Measurements from ENCODE around the gene LYZL1. TPM values are rescaled to one million over a fixed set of nuclear protein-coding genes. Genes with fewer than 3 reads are reported as not detected.

Gene LYZL1
- total RNA-seq, 3 donors from 2014 or later, result not detected

DNA sequence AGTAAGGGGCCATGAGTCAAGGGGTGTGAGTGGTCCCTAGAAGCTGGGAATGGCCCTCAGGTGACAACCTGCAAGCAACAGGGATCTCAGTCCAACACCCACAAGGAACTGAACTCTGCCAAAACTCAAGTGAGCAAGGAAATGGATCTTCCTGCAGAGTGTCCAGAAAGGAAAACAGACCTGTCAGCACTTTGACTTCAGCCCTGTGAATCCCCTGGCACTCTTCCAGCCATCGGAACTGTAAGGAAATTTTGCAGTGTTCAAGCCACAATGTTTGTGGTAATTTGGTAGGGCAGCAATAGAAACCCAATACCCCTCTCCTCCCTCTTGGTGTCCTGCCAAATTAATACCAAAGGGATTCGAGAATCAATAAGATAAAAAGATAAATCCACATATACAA, 6.9 kb downstream of the LYZL1 start:
- intact Hi-C loops (cut with DNase I; ENCODE audit: low total_unique reads), result loop anchor here (10.0 kb wide), 1 partner anchor 441 kb away; no protein-coding TSS in a partner anchor
- no peaks in the 10 kb centered on the region for H3K36me3 ChIP-seq
- no peak overlapping the region for H3K27ac ChIP-seq
- no peak overlapping the region for H3K4me3 ChIP-seq
- DNase-seq (ENCODE audit: low spot score in 2 of 2), result no peak
- no peaks in the 10 kb centered on the region for H3K27me3 ChIP-seq
- no peak for TF ChIP-seq POLR2AphosphoS5 (IDR thresholded peaks at IDR 0.05)
- no peak for TF ChIP-seq POLR2A (IDR thresholded peaks at IDR 0.05)
- TF ChIP-seq, protein P1, sequence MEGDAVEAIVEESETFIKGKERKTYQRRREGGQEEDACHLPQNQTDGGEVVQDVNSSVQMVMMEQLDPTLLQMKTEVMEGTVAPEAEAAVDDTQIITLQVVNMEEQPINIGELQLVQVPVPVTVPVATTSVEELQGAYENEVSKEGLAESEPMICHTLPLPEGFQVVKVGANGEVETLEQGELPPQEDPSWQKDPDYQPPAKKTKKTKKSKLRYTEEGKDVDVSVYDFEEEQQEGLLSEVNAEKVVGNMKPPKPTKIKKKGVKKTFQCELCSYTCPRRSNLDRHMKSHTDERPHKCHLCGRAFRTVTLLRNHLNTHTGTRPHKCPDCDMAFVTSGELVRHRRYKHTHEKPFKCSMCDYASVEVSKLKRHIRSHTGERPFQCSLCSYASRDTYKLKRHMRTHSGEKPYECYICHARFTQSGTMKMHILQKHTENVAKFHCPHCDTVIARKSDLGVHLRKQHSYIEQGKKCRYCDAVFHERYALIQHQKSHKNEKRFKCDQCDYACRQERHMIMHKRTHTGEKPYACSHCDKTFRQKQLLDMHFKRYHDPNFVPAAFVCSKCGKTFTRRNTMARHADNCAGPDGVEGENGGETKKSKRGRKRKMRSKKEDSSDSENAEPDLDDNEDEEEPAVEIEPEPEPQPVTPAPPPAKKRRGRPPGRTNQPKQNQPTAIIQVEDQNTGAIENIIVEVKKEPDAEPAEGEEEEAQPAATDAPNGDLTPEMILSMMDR (IDR thresholded peaks at IDR 0.05), result no peak
- no peaks in the 10 kb centered on the region for H3K4me1 ChIP-seq
- peaks cover 9 to 36% of the 10 kb centered on the region in 2 donors for H3K9me3 ChIP-seq

DNA sequence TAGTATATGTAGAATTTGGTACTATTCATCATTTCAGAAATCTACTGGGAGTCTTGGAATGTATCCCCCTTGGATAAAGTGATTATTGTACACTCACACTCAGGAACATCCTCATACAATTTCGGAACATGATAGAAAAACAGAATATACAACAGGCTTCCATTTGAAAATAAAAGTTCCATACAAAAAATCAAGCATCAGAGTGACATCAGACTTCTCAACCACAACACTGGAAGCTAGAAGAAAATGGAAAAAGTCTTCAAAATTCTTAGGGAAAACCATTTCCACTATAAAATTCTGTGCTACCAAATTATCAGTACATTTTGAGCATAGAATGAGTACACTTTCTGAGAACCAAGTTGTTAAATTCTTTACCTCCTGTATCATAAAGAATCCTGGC, 8.8 kb downstream of the LYZL1 start:
- no peak for DNase-seq (ENCODE audit: low spot score in 2 of 2)
- intact Hi-C loops (cut with DNase I; ENCODE audit: low total_unique reads), result loop anchor here (10.0 kb wide), 1 partner anchor 443 kb away; no protein-coding TSS in a partner anchor
- peaks cover 11 to 51% of the 10 kb centered on the region in 2 donors for H3K9me3 ChIP-seq
- no peak overlapping the region for H3K4me3 ChIP-seq
- H3K4me1 ChIP-seq, result no peaks in the 10 kb centered on the region
- H3K27me3 ChIP-seq, result no peaks in the 10 kb centered on the region
- H3K27ac ChIP-seq, result no peak overlapping the region
- H3K36me3 ChIP-seq, result no peaks in the 10 kb centered on the region
- TF ChIP-seq, protein P1 (IDR thresholded peaks at IDR 0.05), result no peak
- no peak for TF ChIP-seq POLR2AphosphoS5 (IDR thresholded peaks at IDR 0.05)
- TF ChIP-seq POLR2A (IDR thresholded peaks at IDR 0.05), result no peak

DNA sequence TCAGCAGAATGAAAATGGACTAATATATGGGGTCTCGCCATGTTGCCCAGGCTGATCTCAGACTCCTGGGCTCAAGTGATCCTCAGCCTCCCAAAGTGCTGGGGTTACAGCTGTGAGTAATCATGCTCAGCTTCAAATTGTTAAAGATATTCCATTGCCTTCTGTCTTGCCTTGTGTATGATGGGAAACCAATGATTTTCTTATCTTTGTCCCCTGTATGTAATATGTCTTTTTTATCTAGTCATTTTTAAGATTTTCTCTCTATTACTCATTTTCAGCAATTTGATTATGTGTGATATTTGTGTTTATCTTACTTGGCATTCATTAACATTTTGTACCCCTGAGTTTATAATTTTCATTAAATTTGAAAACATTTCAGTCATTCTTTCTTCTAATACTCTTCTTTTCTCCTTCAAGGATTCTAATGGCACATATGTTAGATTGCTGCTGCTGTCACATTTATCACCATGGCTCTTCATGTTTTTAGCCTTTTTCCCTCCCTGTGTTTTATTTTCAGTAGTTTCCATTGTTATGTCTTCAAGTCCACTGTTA, 12.6 kb downstream of the LYZL1 start:
- H3K36me3 ChIP-seq, result no peaks in the 10 kb centered on the region
- H3K27ac ChIP-seq, result no peak overlapping the region
- no peaks in the 10 kb centered on the region for H3K4me1 ChIP-seq
- H3K27me3 ChIP-seq, result no peaks in the 10 kb centered on the region
- no peak for DNase-seq (ENCODE audit: low spot score in 2 of 2)
- TF ChIP-seq, protein P1 (IDR thresholded peaks at IDR 0.05), result no peak
- no peak for TF ChIP-seq POLR2AphosphoS5 (IDR thresholded peaks at IDR 0.05)
- no peak for TF ChIP-seq POLR2A (IDR thresholded peaks at IDR 0.05)
- H3K4me3 ChIP-seq, result no peak overlapping the region
- intact Hi-C loops (cut with DNase I; ENCODE audit: low total_unique reads), result no loop called here
- H3K9me3 ChIP-seq, result peaks cover 7 to 44% of the 10 kb centered on the region in 2 donors

DNA sequence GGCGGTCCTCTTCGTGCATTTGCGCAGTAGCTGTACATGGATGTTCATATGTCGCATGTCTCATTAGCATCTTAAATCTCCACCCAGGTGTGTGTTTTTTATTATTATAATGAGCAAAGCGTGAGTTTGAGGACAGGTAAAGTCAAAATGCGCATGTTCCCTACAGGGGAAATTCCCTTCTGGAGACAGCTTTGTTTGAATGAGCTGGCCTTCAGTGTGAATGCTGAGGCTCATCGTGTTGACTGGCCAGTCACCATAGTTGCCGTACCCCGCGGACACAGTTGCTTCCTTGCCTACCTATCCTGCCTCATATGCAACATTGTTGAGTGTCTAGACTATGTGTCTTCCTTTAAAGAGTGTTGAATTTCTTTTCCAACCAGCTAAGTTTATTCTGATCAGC, 13.6 kb downstream of the LYZL1 start:
- Histone ChIP-seq H3K4me3 (no peak overlapping the region), H3K9me3 (peaks cover 7 to 41% of the 10 kb centered on the region in 2 donors), H3K4me1 (no peaks in the 10 kb centered on the region), H3K27ac (no peak overlapping the region), H3K36me3 (no peaks in the 10 kb centered on the region), H3K27me3 (no peaks in the 10 kb centered on the region)
- intact Hi-C loops (cut with DNase I; ENCODE audit: low total_unique reads), result no loop called here
- no peak for DNase-seq (ENCODE audit: low spot score in 2 of 2)
- TF ChIP-seq POLR2AphosphoS5 (IDR thresholded peaks at IDR 0.05), result no peak
- TF ChIP-seq POLR2A (IDR thresholded peaks at IDR 0.05), result no peak
- TF ChIP-seq, protein P1 (IDR thresholded peaks at IDR 0.05), result no peak

DNA sequence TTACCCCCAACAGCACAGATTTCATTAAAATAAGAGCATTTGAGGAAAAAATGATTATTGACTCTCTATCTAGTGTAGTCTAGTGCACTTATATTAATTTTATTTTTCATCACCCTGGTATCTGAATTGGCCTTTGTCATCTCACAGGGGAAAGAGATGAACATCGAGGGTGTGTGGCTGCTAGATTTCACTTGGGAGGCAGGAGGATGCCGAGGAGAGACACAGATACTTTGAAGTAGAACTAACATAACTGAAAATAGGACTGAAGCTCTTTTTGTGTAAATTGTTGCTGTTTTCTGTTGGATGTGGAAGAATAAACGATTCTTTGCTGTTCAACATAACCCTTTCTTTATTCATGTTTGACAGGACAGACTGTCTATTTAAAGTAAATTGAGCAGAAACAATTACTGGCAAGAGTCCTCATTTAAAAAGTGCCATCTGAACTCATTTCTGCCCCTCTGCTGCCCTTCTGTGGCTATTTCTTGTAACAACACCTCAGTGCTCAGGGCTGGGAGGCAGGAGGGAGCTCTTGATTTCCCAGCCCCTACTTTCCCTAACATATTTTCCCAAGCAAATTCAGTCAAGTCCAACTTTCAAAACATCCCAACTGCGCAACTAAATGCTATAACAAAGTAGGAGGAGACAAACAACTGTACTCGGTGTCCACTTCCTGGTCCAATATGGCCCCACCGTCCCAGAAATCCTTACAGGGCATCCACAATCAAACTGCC, 15.6 kb downstream of the LYZL1 start:
- Histone ChIP-seq H3K36me3 (no peaks in the 10 kb centered on the region), H3K4me3 (peak overlapping the region in 1 of 3 donors; percentile 27), H3K27me3 (no peaks in the 10 kb centered on the region), H3K27ac (peak overlapping the region in 1 of 2 donors; percentile 19), H3K4me1 (no peaks in the 10 kb centered on the region), H3K9me3 (peaks cover 4 to 25% of the 10 kb centered on the region in 2 donors)
- intact Hi-C loops (cut with DNase I; ENCODE audit: low total_unique reads), result no loop called here
- TF ChIP-seq POLR2AphosphoS5 (IDR thresholded peaks at IDR 0.05), result no peak
- no peak for TF ChIP-seq POLR2A (IDR thresholded peaks at IDR 0.05)
- TF ChIP-seq, protein P1 (IDR thresholded peaks at IDR 0.05), result peak; percentile 41 to 86 (median 84)
- DNase-seq (ENCODE audit: low spot score in 2 of 2), result peak in 1 of 2 donors; percentile 54

Data from breast epithelium (tissue), 4 donors.